Germinal center (tissue), 1 donor: ENCODE results near the gene UHRF1.

Source experiments
- DNase-seq: peaks from one replicate; pipeline ENCODE4 v3.0.0; 2012; ENCODE audit warnings: mixed read lengths, low spot score

The UHRF1 gene

GRCh38 chr19:4990306-4990705 lies 81.0 kb downstream of the UHRF1 start:
- DNase-seq: no peak

DNA sequence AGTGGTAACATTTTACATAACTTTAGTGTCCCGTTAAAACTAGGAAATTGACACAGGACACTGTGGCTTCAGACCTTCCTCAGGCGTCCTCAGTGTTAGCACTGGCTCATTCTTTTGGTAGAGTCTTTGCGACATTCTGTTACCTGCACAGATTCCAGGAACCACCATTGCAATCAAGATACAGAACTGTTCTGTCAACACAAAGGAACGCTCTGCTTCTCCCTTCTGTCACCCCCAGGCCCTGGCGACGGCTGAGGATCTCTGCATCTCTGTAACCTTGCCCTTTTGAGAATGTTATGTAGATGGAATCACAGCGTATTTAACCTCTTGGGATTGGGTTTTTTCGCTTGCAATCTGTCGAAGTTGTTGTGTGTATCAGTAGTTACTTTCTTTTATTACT lies 82.2 kb downstream of the UHRF1 start:
- no peak for DNase-seq

DNA sequence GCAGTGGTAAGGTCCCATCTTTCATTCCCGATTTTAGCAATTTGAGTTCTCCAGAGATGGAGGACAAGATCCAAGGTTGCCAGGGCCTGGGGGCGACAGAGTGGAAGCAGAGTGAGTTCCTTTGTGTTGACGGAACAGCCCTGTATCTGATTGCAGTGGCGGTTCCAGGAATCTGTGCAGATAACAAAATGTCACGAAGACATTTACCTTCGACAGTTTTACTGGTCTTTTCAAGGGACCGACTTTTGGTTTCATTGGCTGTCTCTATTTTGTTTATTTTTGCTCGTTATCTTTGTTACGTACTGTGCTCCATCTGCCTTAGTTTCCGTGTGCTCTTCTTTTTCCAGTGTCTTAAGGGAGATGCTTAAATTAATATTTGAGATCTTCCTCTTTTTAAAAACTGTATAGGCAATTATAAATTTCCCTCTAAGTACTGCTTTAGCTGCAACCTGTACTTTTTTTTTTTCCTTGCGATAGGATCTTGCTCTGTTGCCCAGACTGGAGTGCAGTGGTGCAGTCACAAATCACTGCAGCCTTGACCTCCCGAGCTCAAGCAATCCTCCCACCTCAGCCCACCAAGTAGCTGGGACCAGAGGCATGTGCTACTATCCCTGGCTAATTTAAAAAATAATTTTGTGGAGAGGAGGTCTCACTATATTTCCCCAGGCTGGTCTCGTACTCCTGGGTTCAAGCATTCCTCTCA lies 82.8 kb downstream of the UHRF1 start:
- no peak for DNase-seq

DNA sequence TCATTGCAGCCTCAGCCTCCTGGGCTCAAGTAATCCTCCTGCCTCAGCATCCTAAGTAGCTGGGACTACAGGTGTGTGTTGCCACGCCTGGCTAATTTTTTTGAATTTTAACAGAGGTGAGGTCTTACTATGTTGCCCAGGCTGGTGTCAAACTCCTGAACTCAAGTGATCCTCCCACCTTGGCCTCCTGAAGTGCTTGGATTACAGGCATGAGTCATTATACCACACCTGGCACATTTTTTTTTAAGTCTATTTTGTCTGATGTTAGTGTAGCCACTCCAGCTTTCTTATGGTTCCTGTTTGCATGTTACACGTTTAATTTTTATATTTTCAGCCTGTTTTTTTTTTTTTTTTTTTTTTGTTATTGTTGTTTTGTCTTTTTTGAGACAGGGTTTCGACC lies 84.4 kb downstream of the UHRF1 start:
- DNase-seq: no peak

DNA sequence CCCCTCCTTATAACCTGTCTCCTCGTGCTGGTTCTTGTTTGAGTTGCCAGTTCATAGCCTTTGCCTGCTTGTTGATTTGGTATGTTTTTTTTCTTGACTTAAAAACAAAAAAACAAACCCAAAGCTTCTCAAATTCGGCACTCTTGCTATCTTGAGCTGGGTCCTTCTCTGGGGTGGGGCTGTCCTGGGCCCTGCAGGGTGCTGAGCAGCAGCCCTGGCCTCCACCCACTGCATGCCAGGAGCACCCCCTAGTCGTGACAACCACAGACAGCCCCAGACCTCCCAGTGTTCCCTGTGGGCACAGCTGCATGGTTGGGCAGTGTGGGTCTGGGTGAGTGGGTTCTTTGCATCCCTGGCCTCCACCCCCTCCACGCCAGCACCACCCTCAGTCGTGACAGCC lies 87.4 kb downstream of the UHRF1 start:
- DNase-seq: no peak

GRCh38 chr19:4997297-4997696 lies 88.0 kb downstream of the UHRF1 start:
- no peak for DNase-seq

GRCh38 chr19:5000120-5000611 lies 90.9 kb downstream of the UHRF1 start:
- DNase-seq: no peak

DNA sequence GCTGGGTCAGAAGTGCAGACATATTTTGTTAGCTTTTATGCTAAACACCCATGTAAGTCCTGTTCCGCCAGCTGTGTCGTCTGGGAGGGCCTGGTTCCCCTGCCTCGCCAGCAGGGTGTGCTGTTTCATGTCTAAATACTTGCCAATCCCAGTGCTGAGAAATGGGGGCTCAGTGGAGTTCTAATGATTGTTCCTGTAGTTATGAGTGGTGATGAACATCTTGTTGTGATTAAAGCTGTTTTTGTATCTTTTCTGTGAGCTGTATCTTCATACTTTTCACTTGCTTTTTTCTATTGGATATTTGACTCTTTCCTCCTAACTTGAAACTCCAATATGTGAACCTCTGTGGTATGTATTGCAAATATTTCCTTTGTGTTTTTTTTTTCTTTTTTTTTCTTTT lies 92.3 kb downstream of the UHRF1 start:
- DNase-seq: peak; percentile 69

- no peak for DNase-seq
Observed at GRCh38 chr19:5002143-5002542, 92.8 kb downstream of the UHRF1 start.

DNA sequence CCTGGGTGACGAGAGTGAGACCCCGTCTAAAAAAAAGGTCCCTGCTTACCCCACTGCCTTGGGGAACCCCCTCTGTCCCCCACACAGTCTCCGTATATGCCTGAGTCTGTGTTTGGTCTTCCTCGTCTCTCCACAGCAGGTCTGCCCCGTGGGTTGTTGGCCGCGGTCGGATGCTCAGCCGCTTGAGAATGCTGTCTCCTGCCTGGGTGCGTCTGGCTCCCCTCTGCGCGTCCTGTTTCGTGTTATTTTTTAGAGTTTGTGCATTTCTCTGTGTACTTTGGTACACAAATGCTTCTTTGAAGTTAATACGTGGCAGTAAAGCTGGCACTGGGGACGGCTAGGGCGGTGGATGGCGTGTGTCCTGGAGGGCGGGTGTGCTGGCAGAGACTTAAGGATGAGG lies 94.5 kb downstream of the UHRF1 start:
- DNase-seq: no peak

GRCh38 chr19:5005096-5005495 lies 95.8 kb downstream of the UHRF1 start:
- no peak for DNase-seq

- DNase-seq: no peak
Observed at GRCh38 chr19:5006201-5006600, 96.9 kb downstream of the UHRF1 start.

DNA sequence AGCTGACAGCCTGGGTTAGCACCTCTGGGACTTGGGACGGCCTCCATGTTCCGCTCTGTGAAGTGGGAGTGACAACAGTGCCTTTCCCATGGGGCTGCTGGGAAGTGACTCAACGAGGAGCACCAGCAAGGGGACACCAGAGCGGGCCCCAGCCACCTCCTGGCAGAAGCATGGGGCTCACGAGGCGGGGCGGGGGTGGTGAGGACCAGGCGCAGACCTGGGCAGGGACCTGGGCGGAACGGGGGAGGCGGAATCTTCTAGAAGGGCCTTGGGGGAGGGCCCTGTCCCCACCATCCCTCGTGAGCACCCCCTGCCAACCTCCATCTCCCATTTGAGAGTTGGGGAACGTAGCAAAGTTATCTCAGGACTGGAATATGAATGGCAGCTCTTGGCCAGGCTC lies 97.5 kb downstream of the UHRF1 start:
- no peak for DNase-seq
